Measurements from ENCODE around the gene PAM16. TPM values are rescaled to one million over a fixed set of nuclear protein-coding genes. Genes with fewer than 3 reads are reported as not detected.

Gene PAM16
- total and polyA plus RNA-seq, 9 of the 15 experiments (the other 6 are each of a cell fraction or from before 2014, with no cell fraction given), result 38.7 to 273 (median 79.3) TPM

GRCh38 chr16:4399001-4399730 is 48.0 kb upstream of the PAM16 start:
- TF ChIP-seq SIN3A (IDR thresholded peaks at IDR 0.05; ENCODE audit: borderline replicate concordance in 2 of 2, control insufficient read depth in 1 of 2, low read depth in 2 of 2, low read length in 2 of 2), result no peak
- TF ChIP-seq CREB3 (tag; conservative IDR thresholded peaks at IDR 0.05; ENCODE audit: low read depth), result no peak
- TF ChIP-seq NONO (IDR thresholded peaks at IDR 0.05; ENCODE audit: low read depth in 2 of 2, low read length in 1 of 2), result no peak
- TF ChIP-seq NCOA6 (IDR thresholded peaks at IDR 0.05), result no peak
- TF ChIP-seq ZNF282 (CRISPR knock-in tag; IDR thresholded peaks at IDR 0.05), result no peak
- no peak for TF ChIP-seq MCM5 (IDR thresholded peaks at IDR 0.05; ENCODE audit: low read depth)
- no peak for TF ChIP-seq CTBP1 (IDR thresholded peaks at IDR 0.05; ENCODE audit: borderline replicate concordance)
- CTCF ChIA-PET (ENCODE audit: low intra/inter-chr PET ratio), result no interaction called here
- BruUV-seq (replicated peaks), result no TSS peak
- FAIRE-seq (no peak), ATAC-seq (no peak), DNase-seq (ENCODE audit: extremely low read depth in 1 of 4, low spot score in 3 of 4) (no peak)
- intact Hi-C loops (cut with micrococcal nuclease) (no loop called here), in situ Hi-C loops (cut with MboI) (no loop called here)
- POLR2A ChIA-PET, result interaction anchor here (1.9 kb wide), 1 partner anchor 11 kb away, joined by 5 read pairs; no protein-coding TSS in a partner anchor
- H2AFZ ChIP-seq (ENCODE audit: low read depth, low read length), result no peak overlapping the region
- H3K36me3 ChIP-seq (ENCODE audit: control insufficient read depth, insufficient read depth, low read length), result peaks cover 71% of the 10 kb centered on the region; the same call in 2 of the 3 replicates
- H4K20me1 ChIP-seq (replicated peaks; ENCODE audit: control insufficient read depth, insufficient read depth, low read length), result peaks cover 8% of the 10 kb centered on the region; the same call in 1 of the 2 replicates
- no peak overlapping the region for H3K27ac ChIP-seq (ENCODE audit: extremely low read depth, low read depth, low read length)
- no peak overlapping the region for H3K4me3 ChIP-seq
- no peaks in the 10 kb centered on the region for H3K9me3 ChIP-seq (replicated peaks; ENCODE audit: control insufficient read depth, insufficient read depth, low read depth, low read length)
- no peaks in the 10 kb centered on the region for H3K9me1 ChIP-seq (ENCODE audit: control insufficient read depth, insufficient read depth, low read length)
- H3K79me2 ChIP-seq (ENCODE audit: control insufficient read depth, insufficient read depth, low read length), result no peaks in the 10 kb centered on the region; the same call in 2 of the 3 replicates
- H3K4me1 ChIP-seq (replicated peaks in 1 of 2; ENCODE audit: control insufficient read depth in 2 of 2, insufficient read depth in 2 of 2, low read length in 2 of 2), result peaks cover 0 to 16% of the 10 kb centered on the region in 2 experiments; a peak in 2 of 5 replicates
- H3K4me2 ChIP-seq (ENCODE audit: insufficient read depth, low read length), result no peak overlapping the region
- 96% methylated on average over 9 of the region's 9 CpGs for WGBS (ENCODE audit: insufficient coverage, low coverage, missing lambda C conversion rate)
- H3K27me3 ChIP-seq (ENCODE audit: control insufficient read depth in 2 of 2, insufficient read depth in 2 of 2, low read length in 2 of 2), result no peaks in the 10 kb centered on the region
- H3K9ac ChIP-seq (ENCODE audit: insufficient read depth in 1 of 2, low read depth in 2 of 2, low read length in 2 of 2), result no peak overlapping the region

Data from K562 (cell line).